ENCODE measurements around the gene MYL5. TPM values are rescaled to one million over a fixed set of nuclear protein-coding genes. Genes with fewer than 3 reads are reported as not detected.

Gene MYL5
- total RNA-seq, 1 experiment from 2014 or later: 18.0 TPM

DNA sequence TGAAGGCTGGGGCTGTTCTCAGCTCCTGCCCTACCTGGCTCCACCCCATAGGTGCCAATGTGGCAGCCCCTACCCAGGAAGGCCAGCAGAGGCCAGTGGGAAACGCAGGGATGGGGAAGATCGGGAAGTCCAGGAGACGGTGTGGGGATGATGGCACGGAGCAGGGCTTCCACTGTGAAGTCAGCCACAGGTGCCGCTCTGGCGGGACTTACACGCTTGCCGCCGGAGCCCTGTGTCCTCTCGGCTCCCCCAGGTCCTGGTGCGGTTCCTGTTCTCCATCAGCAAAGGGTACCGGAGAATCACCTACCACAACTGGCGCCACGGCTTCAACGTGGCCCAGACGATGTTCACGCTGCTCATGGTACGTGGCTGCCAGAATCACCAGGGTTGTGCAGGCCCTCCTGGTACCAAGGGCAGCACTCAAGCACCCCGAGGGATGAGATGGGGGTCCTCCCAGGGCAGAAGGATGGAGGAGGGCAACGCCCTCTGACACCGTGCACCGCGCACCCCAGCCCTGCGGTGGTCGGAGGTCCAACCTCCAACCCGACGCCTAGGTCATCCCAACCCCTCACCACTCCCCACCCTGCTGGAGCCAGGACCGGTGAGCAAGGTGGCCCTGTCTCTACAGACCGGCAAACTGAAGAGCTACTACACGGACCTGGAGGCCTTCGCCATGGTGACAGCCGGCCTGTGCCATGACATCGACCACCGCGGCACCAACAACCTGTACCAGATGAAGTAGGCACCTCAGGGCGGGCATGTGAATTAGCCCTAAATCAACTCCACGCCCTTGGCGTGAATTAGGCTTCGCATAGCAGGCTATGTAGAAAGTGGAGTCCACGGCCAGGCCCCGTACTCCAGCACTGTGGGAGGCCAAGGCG lies 12.2 kb upstream of the MYL5 start:
- Histone ChIP-seq H2BK20ac (ENCODE audit: low read depth, low read length, poor library complexity, severe bottlenecking) (no peak overlapping the region), H2AFZ (ENCODE audit: low read length) (no peak overlapping the region), H2BK5ac (ENCODE audit: insufficient read length, low read length) (no peak overlapping the region), H3K4ac (ENCODE audit: low read depth, low read length) (no peak overlapping the region), H2BK12ac (ENCODE audit: insufficient read length, low read depth, low read length) (no peak overlapping the region), H3K79me2 (ENCODE audit: insufficient read depth, low read length) (no peaks in the 10 kb centered on the region), H3K4me2 (ENCODE audit: insufficient read depth, insufficient read length, low read length) (no peak overlapping the region), H3K56ac (ENCODE audit: insufficient read length, low read depth, low read length) (no peak overlapping the region), H2BK120ac (ENCODE audit: low read depth, low read length, poor library complexity, severe bottlenecking) (no peak overlapping the region), H2BK15ac (ENCODE audit: low read depth, low read length) (no peak overlapping the region), H4K91ac (ENCODE audit: insufficient read length, low read depth, low read length) (no peak overlapping the region), H4K5ac (ENCODE audit: insufficient read length, low read depth, low read length) (no peak overlapping the region), H3K23me2 (ENCODE audit: insufficient read length, low read depth, low read length, poor library complexity, severe bottlenecking) (peaks cover 2% of the 10 kb centered on the region), H3K18ac (ENCODE audit: insufficient read length, low read depth, low read length) (no peak overlapping the region), H3K27me3 (ENCODE audit: insufficient read depth, low read length) (no peaks in the 10 kb centered on the region), H4K8ac (replicated peaks; ENCODE audit: insufficient read length, low read depth, low read length) (no peak overlapping the region), H3K79me1 (ENCODE audit: insufficient read depth, low read depth, low read length, poor library complexity, severe bottlenecking) (no peaks in the 10 kb centered on the region), H3K4me1 (ENCODE audit: insufficient read depth, low read length) (no peaks in the 10 kb centered on the region), H3K14ac (ENCODE audit: insufficient read depth, low read length) (no peak overlapping the region), H3K9me3 (ENCODE audit: control insufficient read depth, low read depth, low read length) (no peaks in the 10 kb centered on the region), H3T11ph (ENCODE audit: low read length) (no peak overlapping the region), H4K20me1 (ENCODE audit: control insufficient read depth, insufficient read depth, insufficient read length) (no peaks in the 10 kb centered on the region), H3K27ac (ENCODE audit: insufficient read length, low read depth, low read length) (no peak overlapping the region), H3K23ac (ENCODE audit: insufficient read length, low read depth, low read length) (no peak overlapping the region), H2AK5ac (ENCODE audit: insufficient read length, low read length) (no peak overlapping the region), H3K9ac (ENCODE audit: extremely low read depth, insufficient read length, low read length) (no peak overlapping the region)
- Mint-ChIP-seq H3K27ac (no peak overlapping the region), H3K9me3 (no peaks in the 10 kb centered on the region), H3K36me3 (ENCODE audit: insufficient read depth in 1 of 3, low read depth in 3 of 3) (peaks cover 0 to 2% (median 0%) of the 10 kb centered on the region in 3 experiments; a peak in 4 of 7 replicates), H3K4me3 (no peak overlapping the region; a peak in 1 of 5 replicates), H3K4me1 (peaks cover 0 to 3% of the 10 kb centered on the region in 2 experiments; a peak in 1 of 4 replicates), H3K27me3 (ENCODE audit: low read depth) (peaks cover 2% of the 10 kb centered on the region; the same call in 1 of the 2 replicates)
- no peak for TF ChIP-seq CTCF (conservative IDR thresholded peaks at IDR 0.05)
- peak; percentile 20 for DNase-seq
- no CpG with 5 or more reads among the region's 42 CpGs for WGBS (ENCODE audit: extremely low coverage, insufficient read length, low lambda C conversion rate)

All from H9 (cell line).